B cell (primary cell): Measurements from ENCODE around the gene ATPAF2.

Source experiments
- CTCF ChIP-seq: fragments of 200-600 bp; IDR thresholded peaks from one replicate; pipeline ENCODE4 v1.8.0; 2022; ENCODE audit warnings: antibody characterized with exemption, mild to moderate bottlenecking
- EZH2 ChIP-seq: IDR thresholded peaks from 2 replicates; pipeline ENCODE4 v1.6.1; 2012; ENCODE audit warnings: borderline replicate concordance, low read depth, mild to moderate bottlenecking, moderate library complexity, low read length; ENCODE audit not compliant: insufficient read depth, poor library complexity, severe bottlenecking

GRCh38 chr17:17987901-17988300 is 51.1 kb downstream of the ATPAF2 start:
- no peak for TF ChIP-seq CTCF
- no peak for TF ChIP-seq EZH2
